HEK293 (cell line): ENCODE results near the gene TREM2.

Experiments
- CTCF ChIA-PET: fragments of 350-600 bp; formaldehyde crosslinking; extraction: SDS; loops from one replicate; lab custom pipeline; 2021; ENCODE audit warnings: antibody characterized with exemption; lab: Yijun Ruan, JAX
- POLR2A ChIA-PET: fragments of 300-600 bp; formaldehyde crosslinking; extraction: SDS; loops from one replicate; lab custom pipeline; 2020; ENCODE audit warnings: antibody characterized with exemption, inconsistent platforms; lab: Yijun Ruan, JAX
- H3K27ac ChIP-seq: fragments of 200-500 bp; sonication (Bioruptor generic); 2 replicates; pipeline ENCODE4 v1.5.1; 2014; ENCODE audit warnings: low read depth, low read length, control low read depth, inconsistent platforms; ENCODE audit errors: extremely low read depth
- H3K36me3 ChIP-seq, 2 experiments: fragments of 200-500 bp in 1 of 2; sonication (Bioruptor generic) in 1 of 2; 1 replicate in 1 of 2; 2 replicates in 1 of 2; pipeline ENCODE4 v1.5.1; 2014 to 2017; ENCODE audit warnings: inconsistent platforms in 2 of 2, low read length in 2 of 2; ENCODE audit not compliant: control insufficient read depth in 2 of 2, insufficient read depth in 1 of 2
- H3K4me1 ChIP-seq: fragments of 200-500 bp; sonication (Bioruptor generic); 2 replicates; pipeline ENCODE4 v1.5.1; 2014; ENCODE audit warnings: mild to moderate bottlenecking, low read length, inconsistent platforms; ENCODE audit not compliant: control insufficient read depth, insufficient read depth
- H3K4me3 ChIP-seq: 2 replicates; pipeline ENCODE4 v1.5.1; 2011; ENCODE audit warnings: low read depth, mild to moderate bottlenecking, control low read depth, low read length, moderate library complexity
- H3K9me3 ChIP-seq: fragments of 200-500 bp; sonication (Bioruptor generic); 2 replicates; pipeline ENCODE4 v1.5.1; 2014; ENCODE audit warnings: low read depth, low read length, inconsistent platforms; ENCODE audit not compliant: control insufficient read depth, insufficient read depth
- HOXC10 ChIP-seq: sonication (generic); formaldehyde crosslinking; IDR thresholded peaks from 2 replicates; pipeline ENCODE4 v1.8.1; 2023; ENCODE audit warnings: mild to moderate bottlenecking, missing genetic modification reagents
- KLF1 ChIP-seq: fragments of 450-650 bp; formaldehyde crosslinking; IDR thresholded peaks from 2 replicates; pipeline ENCODE4 v1.5.1; 2016; ENCODE audit warnings: missing biosample characterization, missing genetic modification characterization
- ZBTB17 ChIP-seq: fragments of 450-650 bp; formaldehyde crosslinking; IDR thresholded peaks from 2 replicates; pipeline ENCODE4 v1.5.1; 2016; ENCODE audit warnings: missing biosample characterization, missing genetic modification characterization
- ZFP3 ChIP-seq: fragments of 450-650 bp; formaldehyde crosslinking; IDR thresholded peaks from 2 replicates; pipeline ENCODE4 v1.5.1; 2016; ENCODE audit warnings: low read depth, missing biosample characterization, missing genetic modification characterization
- ZNF114 ChIP-seq: fragments of 450-650 bp; formaldehyde crosslinking; IDR thresholded peaks from 2 replicates; pipeline ENCODE4 v1.5.0; 2017; ENCODE audit warnings: missing biosample characterization, missing genetic modification characterization
- ZNF426 ChIP-seq: fragments of 450-650 bp; formaldehyde crosslinking; IDR thresholded peaks from 2 replicates; pipeline ENCODE4 v1.5.1; 2017; ENCODE audit warnings: missing biosample characterization, missing genetic modification characterization, mild to moderate bottlenecking, inconsistent platforms, moderate library complexity
- ZNF473 ChIP-seq: fragments of 450-650 bp; formaldehyde crosslinking; IDR thresholded peaks from 2 replicates; pipeline ENCODE4 v1.5.1; 2017; ENCODE audit warnings: missing biosample characterization, missing genetic modification characterization
- TF ChIP-seq, protein P1 (sequence below): sonication (generic); formaldehyde crosslinking; IDR thresholded peaks from 2 replicates; pipeline ENCODE4 v1.8.1; 2022; ENCODE audit warnings: mild to moderate bottlenecking, moderate library complexity, missing genetic modification reagents
- TF ChIP-seq, protein P2 (sequence below): fragments of 450-650 bp; formaldehyde crosslinking; IDR thresholded peaks from 2 replicates; pipeline ENCODE4 v1.5.1; 2016; ENCODE audit warnings: missing biosample characterization, missing genetic modification characterization

The TREM2 gene

DNA sequence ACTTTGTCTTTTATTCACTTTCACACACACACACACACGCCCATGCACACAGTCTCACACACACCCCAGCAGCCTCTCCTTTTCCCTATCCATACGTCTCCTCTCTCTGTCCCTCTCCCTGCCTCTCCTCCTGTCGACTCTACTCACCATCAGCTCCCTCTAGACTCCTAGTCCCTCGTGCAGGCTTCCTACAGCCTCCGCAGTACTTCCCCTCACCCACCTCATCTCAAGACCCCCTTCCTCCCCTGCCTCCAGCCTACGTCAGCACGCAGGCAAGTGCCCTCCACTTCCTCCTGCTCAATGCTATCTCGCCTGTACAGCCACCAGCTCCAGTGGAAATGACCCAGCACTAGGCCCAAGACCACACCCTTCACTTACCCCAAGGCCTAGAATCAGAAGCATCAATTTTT lies 38.9 kb upstream of the TREM2 start:
- H3K36me3 ChIP-seq: no peaks in the 10 kb centered on the region
- no peaks in the 10 kb centered on the region for H3K4me1 ChIP-seq
- ChIA-PET CTCF (interaction anchor here (0.7 to 1.6 kb wide), 4 partner anchors 10 to 844 kb away, joined by 3 to 6 read pairs (median 4); partner anchors contain the start of gene TREML4), POLR2A (no interaction called here)
- H3K9me3 ChIP-seq: no peaks in the 10 kb centered on the region
- H3K4me3 ChIP-seq: no peak overlapping the region
- TF ChIP-seq ZNF114 (tag by site-specific recombination) (no peak), ZNF473 (tag by site-specific recombination) (0 out of 2 replicates have a peak, but pooled peaks have one; percentile 40)
- TF ChIP-seq, protein P1, sequence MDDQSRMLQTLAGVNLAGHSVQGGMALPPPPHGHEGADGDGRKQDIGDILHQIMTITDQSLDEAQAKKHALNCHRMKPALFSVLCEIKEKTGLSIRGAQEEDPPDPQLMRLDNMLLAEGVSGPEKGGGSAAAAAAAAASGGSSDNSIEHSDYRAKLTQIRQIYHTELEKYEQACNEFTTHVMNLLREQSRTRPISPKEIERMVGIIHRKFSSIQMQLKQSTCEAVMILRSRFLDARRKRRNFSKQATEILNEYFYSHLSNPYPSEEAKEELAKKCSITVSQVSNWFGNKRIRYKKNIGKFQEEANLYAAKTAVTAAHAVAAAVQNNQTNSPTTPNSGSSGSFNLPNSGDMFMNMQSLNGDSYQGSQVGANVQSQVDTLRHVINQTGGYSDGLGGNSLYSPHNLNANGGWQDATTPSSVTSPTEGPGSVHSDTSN: no peak
- TF ChIP-seq, all 188 proteins: peak for 1
- H3K27ac ChIP-seq: no peak overlapping the region

DNA sequence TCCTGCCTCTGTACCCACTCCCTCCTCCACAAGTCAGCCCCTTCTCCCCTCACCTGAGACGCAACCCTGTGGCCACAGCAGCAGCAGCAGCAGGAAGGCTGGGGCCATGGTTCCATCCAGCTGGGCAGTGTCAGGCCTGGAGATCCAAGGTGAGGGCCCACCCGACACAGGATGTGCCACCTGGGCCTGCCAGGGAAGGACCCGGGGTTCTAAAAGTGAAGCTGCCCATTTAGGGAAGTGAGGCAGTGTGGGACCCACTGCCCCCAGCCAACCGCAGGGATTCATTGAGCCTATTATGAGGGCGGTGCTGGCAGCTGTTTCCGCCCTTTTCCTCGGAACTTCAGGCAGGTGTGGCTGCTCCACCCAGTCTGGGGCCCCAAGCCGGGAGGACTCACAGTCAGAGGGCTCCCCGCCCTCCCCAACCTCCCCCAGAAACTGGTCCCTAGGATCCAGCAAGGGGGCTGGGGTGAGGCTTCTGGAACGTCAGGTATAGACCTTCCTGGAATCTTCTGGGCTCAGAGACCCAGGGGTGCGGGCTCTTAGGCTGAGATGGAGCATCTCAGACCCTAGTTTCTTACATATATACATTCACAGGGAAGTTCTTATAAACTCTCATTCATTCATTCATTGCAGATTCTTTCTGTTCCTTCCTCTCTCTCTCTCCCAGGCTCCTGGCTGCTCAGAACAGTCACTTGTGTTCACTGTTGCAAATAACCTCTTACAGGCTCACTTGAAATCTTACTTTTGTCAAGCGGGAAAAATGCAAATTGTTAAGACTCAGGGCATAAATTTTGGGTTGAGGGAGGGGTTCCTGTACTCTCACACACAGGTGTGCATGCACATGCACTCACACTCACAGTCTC lies 38.2 kb upstream of the TREM2 start, which contains the start of gene TREML2:
TREML2 (minus strand) TSS at position 249 of the 863 bp plus-strand sequence; CDS start at position 108, 141 bp downstream.
- H3K4me1 ChIP-seq: no peaks in the 10 kb centered on the region
- ChIA-PET CTCF (interaction anchor here (0.9 to 1.6 kb wide), 4 partner anchors 9 to 177 kb away, joined by 3 to 7 read pairs (median 6); no protein-coding TSS in a partner anchor), POLR2A (no interaction called here)
- no peak within 1 kb of the TSS for H3K4me3 ChIP-seq
- H3K27ac ChIP-seq: no peak within 1 kb of the TSS
- no peaks in the 10 kb centered on the region for H3K36me3 ChIP-seq
- TF ChIP-seq KLF1 (tag by site-specific recombination) (peak; percentile 91), ZFP3 (no peak)
- no peaks in the 10 kb centered on the region for H3K9me3 ChIP-seq

DNA sequence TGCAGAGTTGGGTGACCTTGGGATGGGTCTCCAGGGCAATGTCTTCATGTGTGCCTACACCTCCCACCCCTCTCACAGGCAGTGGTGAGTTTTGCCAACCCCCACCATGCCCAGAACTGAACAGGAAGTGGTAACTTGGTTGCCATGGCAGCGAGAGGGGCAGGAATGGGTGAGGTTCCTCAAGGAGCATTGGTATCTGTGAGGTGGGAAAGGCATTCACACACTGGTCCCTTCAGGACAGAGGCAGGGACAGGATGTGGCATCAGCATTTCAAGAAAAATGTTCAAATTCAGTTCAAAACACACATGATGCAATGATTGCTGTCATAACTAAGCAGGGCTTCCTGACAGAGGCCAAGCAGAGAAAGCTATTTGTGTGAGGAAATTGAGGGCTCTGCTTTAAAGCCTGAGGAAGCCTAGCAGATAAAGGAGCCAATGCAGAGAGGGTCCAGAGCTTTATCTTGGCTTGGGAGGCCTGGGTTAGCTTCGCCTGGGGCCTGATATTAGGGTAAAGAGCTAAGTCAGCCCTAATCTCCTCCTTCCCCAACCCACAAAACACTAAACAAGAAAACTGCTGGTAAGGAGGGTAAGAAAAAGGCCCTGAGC lies 37.5 kb upstream of the TREM2 start:
- CTCF ChIA-PET: interaction anchor here (0.9 to 1.5 kb wide), 2 partner anchors 9 to 176 kb away, joined by 3 to 7 read pairs; no protein-coding TSS in a partner anchor
- Histone ChIP-seq H3K27ac (no peak overlapping the region), H3K9me3 (no peaks in the 10 kb centered on the region), H3K36me3 (no peaks in the 10 kb centered on the region), H3K4me3 (no peak overlapping the region), H3K4me1 (no peaks in the 10 kb centered on the region)
- POLR2A ChIA-PET: no interaction called here
- TF ChIP-seq HOXC10 (CRISPR knock-in tag): no peak
- TF ChIP-seq, protein P2, sequence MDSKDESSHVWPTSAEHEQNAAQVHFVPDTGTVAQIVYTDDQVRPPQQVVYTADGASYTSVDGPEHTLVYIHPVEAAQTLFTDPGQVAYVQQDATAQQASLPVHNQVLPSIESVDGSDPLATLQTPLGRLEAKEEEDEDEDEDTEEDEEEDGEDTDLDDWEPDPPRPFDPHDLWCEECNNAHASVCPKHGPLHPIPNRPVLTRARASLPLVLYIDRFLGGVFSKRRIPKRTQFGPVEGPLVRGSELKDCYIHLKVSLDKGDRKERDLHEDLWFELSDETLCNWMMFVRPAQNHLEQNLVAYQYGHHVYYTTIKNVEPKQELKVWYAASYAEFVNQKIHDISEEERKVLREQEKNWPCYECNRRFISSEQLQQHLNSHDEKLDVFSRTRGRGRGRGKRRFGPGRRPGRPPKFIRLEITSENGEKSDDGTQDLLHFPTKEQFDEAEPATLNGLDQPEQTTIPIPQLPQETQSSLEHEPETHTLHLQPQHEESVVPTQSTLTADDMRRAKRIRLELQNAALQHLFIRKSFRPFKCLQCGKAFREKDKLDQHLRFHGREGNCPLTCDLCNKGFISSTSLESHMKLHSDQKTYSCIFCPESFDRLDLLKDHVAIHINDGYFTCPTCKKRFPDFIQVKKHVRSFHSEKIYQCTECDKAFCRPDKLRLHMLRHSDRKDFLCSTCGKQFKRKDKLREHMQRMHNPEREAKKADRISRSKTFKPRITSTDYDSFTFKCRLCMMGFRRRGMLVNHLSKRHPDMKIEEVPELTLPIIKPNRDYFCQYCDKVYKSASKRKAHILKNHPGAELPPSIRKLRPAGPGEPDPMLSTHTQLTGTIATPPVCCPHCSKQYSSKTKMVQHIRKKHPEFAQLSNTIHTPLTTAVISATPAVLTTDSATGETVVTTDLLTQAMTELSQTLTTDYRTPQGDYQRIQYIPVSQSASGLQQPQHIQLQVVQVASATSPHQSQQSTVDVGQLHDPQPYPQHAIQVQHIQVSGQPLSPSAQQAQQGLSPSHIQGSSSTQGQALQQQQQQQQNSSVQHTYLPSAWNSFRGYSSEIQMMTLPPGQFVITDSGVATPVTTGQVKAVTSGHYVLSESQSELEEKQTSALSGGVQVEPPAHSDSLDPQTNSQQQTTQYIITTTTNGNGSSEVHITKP (tag by site-specific recombination): peak; percentile 43; the same call in 1 of the 2 replicates

DNA sequence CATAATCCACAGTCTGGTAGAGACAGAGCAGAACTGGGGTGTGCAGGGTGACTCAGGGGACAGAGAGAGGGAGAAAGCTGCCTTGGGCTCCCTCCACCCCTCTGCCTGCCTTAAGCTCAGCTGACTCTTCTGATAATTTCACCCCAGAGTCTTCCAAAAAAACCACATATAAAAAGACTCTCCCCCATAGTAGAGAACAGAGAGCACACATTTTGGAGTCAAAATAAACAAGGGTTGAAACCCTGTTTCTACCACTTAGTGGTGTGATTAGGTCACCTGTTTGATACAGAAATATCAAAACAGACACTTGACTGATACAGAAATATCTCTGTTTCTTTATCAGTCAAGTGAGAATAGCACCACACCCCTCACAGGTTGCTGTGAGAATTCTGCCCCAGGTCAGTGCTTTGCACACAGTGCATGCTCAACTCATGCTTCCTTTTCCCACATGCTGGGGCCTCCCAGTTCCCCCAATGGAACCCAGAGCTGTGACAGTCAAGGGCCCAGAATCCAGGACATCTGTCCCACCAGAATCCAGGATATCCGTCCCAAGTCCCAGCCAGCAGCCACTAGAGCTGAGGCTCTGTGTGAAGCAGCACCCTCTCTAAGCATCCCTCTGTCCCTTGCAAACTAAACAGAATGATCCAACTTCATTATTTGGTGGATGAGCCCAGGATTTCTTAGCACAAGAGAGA lies 36.8 kb upstream of the TREM2 start:
- CTCF ChIA-PET: interaction anchor here (0.9 to 1.5 kb wide), 3 partner anchors 8 to 176 kb away, joined by 3 to 7 read pairs (median 3); no protein-coding TSS in a partner anchor
- POLR2A ChIA-PET: no interaction called here
- no peaks in the 10 kb centered on the region for H3K4me1 ChIP-seq
- TF ChIP-seq ZNF426 (tag by site-specific recombination): no peak
- TF ChIP-seq ZBTB17 (tag by site-specific recombination): peak; percentile 74
- no peak overlapping the region for H3K27ac ChIP-seq
- no peak overlapping the region for H3K4me3 ChIP-seq
- no peaks in the 10 kb centered on the region for H3K36me3 ChIP-seq
- no peaks in the 10 kb centered on the region for H3K9me3 ChIP-seq
